ENCODE results near the gene RIBC1.
"Not testable (repeated sequence)": the region's sequence is repeated elsewhere in the genome, so short reads cannot be mapped to it uniquely, and the experiment has no call there.

RIBC1 gene

GRCh38 chrX:53458082-53458481, 35.4 kb downstream of the RIBC1 start:
- TF ChIP-seq TAF1 (IDR thresholded peaks at IDR 0.05; ENCODE audit: borderline replicate concordance, low read depth, low read length), result no peak
- no peak for TF ChIP-seq POLR2AphosphoS5 (IDR thresholded peaks at IDR 0.05; ENCODE audit: low read depth, low read length)
- no peak for TF ChIP-seq POLR2A (IDR thresholded peaks at IDR 0.05; ENCODE audit: low read depth, low read length)
- DNase-seq (ENCODE audit: insufficient read length) (no peak), FAIRE-seq (no peak)

GRCh38 chrX:53468659-53469058, 46.0 kb downstream of the RIBC1 start:
- FAIRE-seq; DNase-seq (ENCODE audit: insufficient read length): not testable (repeated sequence)

- TF ChIP-seq POLR2AphosphoS5 (IDR thresholded peaks at IDR 0.05; ENCODE audit: low read depth, low read length) (no peak), POLR2A (IDR thresholded peaks at IDR 0.05; ENCODE audit: low read depth, low read length) (no peak), TAF1 (IDR thresholded peaks at IDR 0.05; ENCODE audit: borderline replicate concordance, low read depth, low read length) (no peak)
- DNase-seq (ENCODE audit: insufficient read length) (no peak), FAIRE-seq (no peak)
Measured at GRCh38 chrX:53471346-53471745, 48.7 kb downstream of the RIBC1 start.

- FAIRE-seq (no peak), DNase-seq (ENCODE audit: insufficient read length) (no peak)
- TF ChIP-seq POLR2AphosphoS5 (IDR thresholded peaks at IDR 0.05; ENCODE audit: low read depth, low read length) (no peak), TAF1 (IDR thresholded peaks at IDR 0.05; ENCODE audit: borderline replicate concordance, low read depth, low read length) (no peak), POLR2A (IDR thresholded peaks at IDR 0.05; ENCODE audit: low read depth, low read length) (no peak)
Measured at GRCh38 chrX:53474707-53475106, 52.0 kb downstream of the RIBC1 start.

GRCh38 chrX:53476371-53476770, 53.7 kb downstream of the RIBC1 start:
- DNase-seq (ENCODE audit: insufficient read length) (no peak), FAIRE-seq (no peak)
- TF ChIP-seq POLR2AphosphoS5 (IDR thresholded peaks at IDR 0.05; ENCODE audit: low read depth, low read length), result no peak
- no peak for TF ChIP-seq POLR2A (IDR thresholded peaks at IDR 0.05; ENCODE audit: low read depth, low read length)
- TF ChIP-seq TAF1 (IDR thresholded peaks at IDR 0.05; ENCODE audit: borderline replicate concordance, low read depth, low read length), result no peak

- DNase-seq (ENCODE audit: insufficient read length), result no peak
- TF ChIP-seq TAF1 (IDR thresholded peaks at IDR 0.05; ENCODE audit: borderline replicate concordance, low read depth, low read length), result no peak
- TF ChIP-seq POLR2AphosphoS5 (IDR thresholded peaks at IDR 0.05; ENCODE audit: low read depth, low read length), result no peak
- TF ChIP-seq POLR2A (IDR thresholded peaks at IDR 0.05; ENCODE audit: low read depth, low read length), result no peak
- FAIRE-seq, result no peak
Measured at GRCh38 chrX:53479301-53479700, 56.6 kb downstream of the RIBC1 start.
